Measurements from ENCODE around the gene XRCC1.

Gene XRCC1

GRCh38 chr19:43612374-43612773 lies 37.0 kb upstream of the XRCC1 start:
- TF ChIP-seq CTCF (IDR thresholded peaks at IDR 0.05; ENCODE audit: insufficient read depth, low read length, poor library complexity, severe bottlenecking), result no peak
- Histone ChIP-seq H3K36me3 (ENCODE audit: control insufficient read depth, insufficient read depth, low read length) (peaks cover 6% of the 10 kb centered on the region), H3K27me3 (replicated peaks; ENCODE audit: control insufficient read depth, insufficient read depth, low read length) (no peaks in the 10 kb centered on the region), H3K4me3 (replicated peaks; ENCODE audit: low read depth, low read length) (no peak overlapping the region)
- no peak for DNase-seq (ENCODE audit: extremely low read depth, insufficient read length)

GRCh38 chr19:43611788-43612187 lies 36.5 kb upstream of the XRCC1 start, which contains the start of gene SRRM5:
SRRM5 (plus strand) TSS chr19:43612088; CDS start chr19:43612122, 34 bp downstream.
- no peak for DNase-seq (ENCODE audit: extremely low read depth, insufficient read length)
- no peaks in the 10 kb centered on the region for H3K27me3 ChIP-seq (replicated peaks; ENCODE audit: control insufficient read depth, insufficient read depth, low read length)
- H3K4me3 ChIP-seq (replicated peaks; ENCODE audit: low read depth, low read length), result no peak within 1 kb of the TSS
- H3K36me3 ChIP-seq (ENCODE audit: control insufficient read depth, insufficient read depth, low read length), result peaks cover 6% of the 10 kb centered on the region
- no peak for TF ChIP-seq CTCF (IDR thresholded peaks at IDR 0.05; ENCODE audit: insufficient read depth, low read length, poor library complexity, severe bottlenecking)

- H3K4me3 ChIP-seq (replicated peaks; ENCODE audit: low read depth, low read length), result no peak overlapping the region
- no peak for DNase-seq (ENCODE audit: extremely low read depth, insufficient read length)
- H3K27me3 ChIP-seq (replicated peaks; ENCODE audit: control insufficient read depth, insufficient read depth, low read length), result no peaks in the 10 kb centered on the region
- H3K36me3 ChIP-seq (ENCODE audit: control insufficient read depth, insufficient read depth, low read length), result peaks cover 6% of the 10 kb centered on the region
- no peak for TF ChIP-seq CTCF (IDR thresholded peaks at IDR 0.05; ENCODE audit: insufficient read depth, low read length, poor library complexity, severe bottlenecking)
Measured at GRCh38 chr19:43610493-43610892, 35.2 kb upstream of the XRCC1 start.

- H3K4me3 ChIP-seq (replicated peaks; ENCODE audit: low read depth, low read length), result no peak overlapping the region
- DNase-seq (ENCODE audit: extremely low read depth, insufficient read length), result no peak
- H3K36me3 ChIP-seq (ENCODE audit: control insufficient read depth, insufficient read depth, low read length), result peaks cover 6% of the 10 kb centered on the region
- TF ChIP-seq CTCF (IDR thresholded peaks at IDR 0.05; ENCODE audit: insufficient read depth, low read length, poor library complexity, severe bottlenecking), result no peak
- no peaks in the 10 kb centered on the region for H3K27me3 ChIP-seq (replicated peaks; ENCODE audit: control insufficient read depth, insufficient read depth, low read length)
Measured at GRCh38 chr19:43609872-43610271, 34.5 kb upstream of the XRCC1 start.

- TF ChIP-seq CTCF (IDR thresholded peaks at IDR 0.05; ENCODE audit: insufficient read depth, low read length, poor library complexity, severe bottlenecking), result no peak
- Histone ChIP-seq H3K4me3 (replicated peaks; ENCODE audit: low read depth, low read length) (no peak overlapping the region), H3K27me3 (replicated peaks; ENCODE audit: control insufficient read depth, insufficient read depth, low read length) (no peaks in the 10 kb centered on the region), H3K36me3 (ENCODE audit: control insufficient read depth, insufficient read depth, low read length) (peaks cover 8% of the 10 kb centered on the region)
- DNase-seq (ENCODE audit: extremely low read depth, insufficient read length), result no peak
Measured at GRCh38 chr19:43607238-43608205, 32.2 kb upstream of the XRCC1 start.
